ENCODE measurements around the gene STARD7.
A peak's percentile ranks its signal among the peaks of the same experiment; 100 is the strongest.

STARD7 gene

GRCh38 chr2:96158554-96158940 lies 50.1 kb downstream of the STARD7 start:
- no peak for DNase-seq (ENCODE audit: low read depth, low spot score)
- Histone ChIP-seq H3K9me3 (ENCODE audit: low read depth, low read length) (no peaks in the 10 kb centered on the region), H3K4me3 (no peak overlapping the region), H3K36me3 (ENCODE audit: insufficient read depth, low read length) (no peaks in the 10 kb centered on the region), H3K9ac (ENCODE audit: insufficient read length) (no peak overlapping the region), H3K27ac (no peak overlapping the region)
- no peak for TF ChIP-seq EZH2 (IDR thresholded peaks at IDR 0.05)
- TF ChIP-seq FOXP2 (optimal IDR thresholded peaks at IDR 0.05; ENCODE audit: control extremely low read depth, extremely low read length, insufficient read depth), result no peak
- TF ChIP-seq POLR2AphosphoS5 (IDR thresholded peaks at IDR 0.05; ENCODE audit: borderline replicate concordance, low read depth, low read length), result no peak

GRCh38 chr2:96157649-96158553 lies 50.7 kb downstream of the STARD7 start:
- TF ChIP-seq POLR2AphosphoS5 (IDR thresholded peaks at IDR 0.05; ENCODE audit: borderline replicate concordance, low read depth, low read length), result peak; percentile 58
- no peak for TF ChIP-seq FOXP2 (optimal IDR thresholded peaks at IDR 0.05; ENCODE audit: control extremely low read depth, extremely low read length, insufficient read depth)
- Histone ChIP-seq H3K4me3 (no peak overlapping the region), H3K27ac (no peak overlapping the region), H3K9ac (ENCODE audit: insufficient read length) (no peak overlapping the region), H3K36me3 (ENCODE audit: insufficient read depth, low read length) (no peaks in the 10 kb centered on the region), H3K9me3 (ENCODE audit: low read depth, low read length) (no peaks in the 10 kb centered on the region)
- no peak for DNase-seq (ENCODE audit: low read depth, low spot score)

DNA sequence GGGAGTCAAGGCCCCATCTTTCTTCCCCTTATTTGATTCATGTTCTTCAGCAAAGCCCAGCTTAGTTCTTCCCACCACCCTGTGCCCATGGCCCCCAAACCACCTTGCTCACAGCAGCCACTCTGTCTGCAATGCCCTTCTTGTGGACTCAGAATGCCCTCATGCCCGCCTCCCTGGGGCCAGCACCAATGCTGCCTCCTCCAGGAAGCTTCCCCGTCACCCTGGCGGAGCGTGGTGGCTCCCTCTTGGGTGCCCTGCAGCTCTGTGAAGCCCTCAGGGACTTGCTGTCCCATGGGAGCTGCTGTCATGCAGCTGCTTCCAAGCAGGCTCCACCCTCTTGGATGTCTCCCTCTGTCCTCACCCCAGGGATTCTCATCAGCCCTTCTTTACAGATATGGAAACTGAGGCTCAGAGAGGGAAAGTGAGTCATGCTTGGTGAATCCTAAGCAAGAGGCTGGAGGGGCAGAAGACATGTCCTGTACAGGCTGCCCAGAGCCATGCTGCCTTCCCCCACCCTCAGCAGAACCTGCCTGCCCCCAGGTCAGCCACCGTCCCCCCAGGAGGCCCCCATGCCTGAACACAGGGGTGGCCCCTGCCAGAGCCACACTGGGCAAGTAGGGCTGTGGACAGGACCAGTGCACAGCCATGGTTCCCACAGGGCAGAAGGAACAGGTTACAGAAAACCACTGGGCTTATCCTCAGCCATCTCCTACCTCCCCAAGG lies 51.5 kb downstream of the STARD7 start:
- Histone ChIP-seq H3K9me3 (ENCODE audit: low read depth, low read length) (no peaks in the 10 kb centered on the region), H3K27ac (no peak overlapping the region), H3K4me3 (no peak overlapping the region), H3K36me3 (ENCODE audit: insufficient read depth, low read length) (no peaks in the 10 kb centered on the region), H3K9ac (ENCODE audit: insufficient read length) (no peak overlapping the region)
- DNase-seq (ENCODE audit: low read depth, low spot score), result no peak
- TF ChIP-seq POLR2AphosphoS5 (IDR thresholded peaks at IDR 0.05; ENCODE audit: borderline replicate concordance, low read depth, low read length) (no peak), FOXP2 (optimal IDR thresholded peaks at IDR 0.05; ENCODE audit: control extremely low read depth, extremely low read length, insufficient read depth) (no peak), EZH2 (IDR thresholded peaks at IDR 0.05) (no peak)

DNA sequence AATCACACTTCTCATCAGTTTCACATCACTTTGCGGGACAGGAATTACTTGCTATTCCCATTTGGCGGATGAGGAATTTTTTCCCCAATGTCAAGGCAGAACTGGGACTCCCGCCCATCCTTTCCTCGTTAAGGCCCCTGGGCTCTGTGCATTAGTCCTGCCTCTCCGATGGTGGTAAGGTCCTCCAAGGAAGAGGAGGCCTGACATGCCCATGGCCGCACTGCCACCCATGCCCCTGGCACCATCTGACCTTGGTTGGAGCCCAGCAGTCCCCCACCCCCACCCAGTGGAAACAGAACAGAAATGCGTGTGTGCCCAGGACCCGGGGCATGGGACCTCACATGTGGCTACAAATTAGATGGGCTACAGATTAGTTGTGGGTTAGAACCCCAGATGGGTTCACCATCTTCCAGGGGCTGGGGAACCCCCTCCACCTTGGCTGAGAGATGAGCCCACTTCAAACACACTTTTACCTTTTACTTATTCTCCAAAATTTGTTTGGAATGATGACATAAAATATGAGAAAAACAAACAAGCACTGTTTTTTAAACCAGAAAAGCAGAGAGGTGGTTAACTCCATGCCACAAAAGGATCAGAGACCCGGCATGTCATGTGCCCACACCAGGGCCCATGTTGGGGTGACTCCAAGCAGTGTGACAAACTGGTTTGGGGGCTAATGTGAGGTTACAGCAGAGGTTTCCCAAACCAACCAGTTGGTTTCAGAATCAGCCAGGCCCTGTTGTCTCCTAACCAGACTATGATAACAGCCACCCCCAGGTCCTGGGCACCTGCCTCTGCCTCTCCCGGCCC lies 52.4 kb downstream of the STARD7 start:
- Histone ChIP-seq H3K36me3 (ENCODE audit: insufficient read depth, low read length) (no peaks in the 10 kb centered on the region), H3K9me3 (ENCODE audit: low read depth, low read length) (no peaks in the 10 kb centered on the region), H3K9ac (ENCODE audit: insufficient read length) (no peak overlapping the region), H3K4me3 (no peak overlapping the region), H3K27ac (no peak overlapping the region)
- no peak for TF ChIP-seq EZH2 (IDR thresholded peaks at IDR 0.05)
- TF ChIP-seq POLR2AphosphoS5 (IDR thresholded peaks at IDR 0.05; ENCODE audit: borderline replicate concordance, low read depth, low read length), result no peak
- TF ChIP-seq FOXP2 (optimal IDR thresholded peaks at IDR 0.05; ENCODE audit: control extremely low read depth, extremely low read length, insufficient read depth), result no peak
- no peak for DNase-seq (ENCODE audit: low read depth, low spot score)

- no peaks in the 10 kb centered on the region for H3K9me3 ChIP-seq (ENCODE audit: low read depth, low read length)
- no peaks in the 10 kb centered on the region for H3K36me3 ChIP-seq (ENCODE audit: insufficient read depth, low read length)
- no peak for DNase-seq (ENCODE audit: low read depth, low spot score)
- TF ChIP-seq EZH2 (IDR thresholded peaks at IDR 0.05), result no peak
- TF ChIP-seq FOXP2 (optimal IDR thresholded peaks at IDR 0.05; ENCODE audit: control extremely low read depth, extremely low read length, insufficient read depth), result no peak
- H3K4me3 ChIP-seq, result no peak overlapping the region
- no peak overlapping the region for H3K9ac ChIP-seq (ENCODE audit: insufficient read length)
- H3K27ac ChIP-seq, result no peak overlapping the region
Observed at GRCh38 chr2:96154506-96155380, 53.9 kb downstream of the STARD7 start.

DNA sequence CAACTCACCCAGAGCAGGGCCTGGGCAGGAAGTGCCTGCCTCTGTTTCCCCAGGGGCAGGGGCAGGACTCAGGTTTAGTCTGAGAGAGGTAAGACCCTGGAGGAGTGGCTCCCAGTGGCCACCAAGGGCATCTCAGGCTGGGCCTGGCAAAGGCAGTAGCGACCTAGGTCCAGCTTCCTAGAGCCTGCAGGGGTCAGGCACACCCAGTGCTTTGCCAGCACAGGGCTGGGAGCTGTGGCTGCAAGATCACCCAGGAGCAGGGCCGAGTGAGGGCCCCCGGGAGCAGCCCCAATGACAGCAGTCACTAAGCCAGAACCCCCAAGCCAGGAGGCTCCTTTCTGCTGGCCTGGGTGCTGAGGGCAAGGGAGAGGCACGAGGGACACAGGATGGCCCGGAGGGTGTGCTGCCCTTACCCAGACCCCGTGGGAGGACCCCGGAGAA lies 54.6 kb downstream of the STARD7 start:
- Histone ChIP-seq H3K36me3 (ENCODE audit: insufficient read depth, low read length) (no peaks in the 10 kb centered on the region), H3K9me3 (ENCODE audit: low read depth, low read length) (no peaks in the 10 kb centered on the region), H3K27ac (no peak overlapping the region), H3K9ac (ENCODE audit: insufficient read length) (no peak overlapping the region), H3K4me3 (no peak overlapping the region)
- no peak for DNase-seq (ENCODE audit: low read depth, low spot score)
- no peak for TF ChIP-seq POLR2AphosphoS5 (IDR thresholded peaks at IDR 0.05; ENCODE audit: borderline replicate concordance, low read depth, low read length)
- no peak for TF ChIP-seq EZH2 (IDR thresholded peaks at IDR 0.05)
- no peak for TF ChIP-seq FOXP2 (optimal IDR thresholded peaks at IDR 0.05; ENCODE audit: control extremely low read depth, extremely low read length, insufficient read depth)

GRCh38 chr2:96153291-96153713 lies 55.3 kb downstream of the STARD7 start:
- Histone ChIP-seq H3K9me3 (ENCODE audit: low read depth, low read length) (no peaks in the 10 kb centered on the region), H3K36me3 (ENCODE audit: insufficient read depth, low read length) (no peaks in the 10 kb centered on the region), H3K4me3 (no peak overlapping the region), H3K9ac (ENCODE audit: insufficient read length) (no peak overlapping the region), H3K27ac (no peak overlapping the region)
- DNase-seq (ENCODE audit: low read depth, low spot score), result no peak
- TF ChIP-seq EZH2 (IDR thresholded peaks at IDR 0.05) (no peak), FOXP2 (optimal IDR thresholded peaks at IDR 0.05; ENCODE audit: control extremely low read depth, extremely low read length, insufficient read depth) (no peak), POLR2AphosphoS5 (IDR thresholded peaks at IDR 0.05; ENCODE audit: borderline replicate concordance, low read depth, low read length) (no peak)

Measured in SK-N-MC (cell line).